ENCODE data around the gene TBC1D9B. TPM values are rescaled to one million over a fixed set of nuclear protein-coding genes. Genes with fewer than 3 reads are reported as not detected.

TBC1D9B gene
- total and polyA plus RNA-seq, 2 experiments from 2014 or later: 77.0 to 97.3 TPM

- Histone ChIP-seq H3K9me3 (ENCODE audit: low read depth) (no peaks in the 10 kb centered on the region), H3K9me2 (replicated peaks; ENCODE audit: insufficient read depth) (no peaks in the 10 kb centered on the region), H3K27me3 (no peaks in the 10 kb centered on the region), H3K4me2 (no peak overlapping the region), H3K36me3 (replicated peaks; ENCODE audit: insufficient read depth, low read depth) (no peaks in the 10 kb centered on the region), H2AFZ (no peak overlapping the region), H4K20me1 (ENCODE audit: insufficient read depth, poor library complexity, severe bottlenecking) (no peaks in the 10 kb centered on the region), H3K4me1 (ENCODE audit: insufficient read depth) (no peaks in the 10 kb centered on the region), H3K79me2 (no peaks in the 10 kb centered on the region), H3K27ac (no peak overlapping the region), H3K4me3 (no peak overlapping the region)
- TF ChIP-seq CTCF (IDR thresholded peaks at IDR 0.05; ENCODE audit: poor library complexity): no peak
- no peak for TF ChIP-seq EZH2 (IDR thresholded peaks at IDR 0.05; ENCODE audit: borderline replicate concordance)
- TF ChIP-seq EZH2phosphoT487 (IDR thresholded peaks at IDR 0.05; ENCODE audit: low read depth, severe bottlenecking, unreplicated experiment): no peak
- DNase-seq (ENCODE audit: low spot score): no peak
- 91% methylated on average over 19 of the region's 19 CpGs for WGBS (ENCODE audit: low lambda C conversion rate, missing lambda C conversion rate)
These were observed 11.2 kb upstream of the TBC1D9B start for GRCh38 chr5:179918742-179919486.

DNA sequence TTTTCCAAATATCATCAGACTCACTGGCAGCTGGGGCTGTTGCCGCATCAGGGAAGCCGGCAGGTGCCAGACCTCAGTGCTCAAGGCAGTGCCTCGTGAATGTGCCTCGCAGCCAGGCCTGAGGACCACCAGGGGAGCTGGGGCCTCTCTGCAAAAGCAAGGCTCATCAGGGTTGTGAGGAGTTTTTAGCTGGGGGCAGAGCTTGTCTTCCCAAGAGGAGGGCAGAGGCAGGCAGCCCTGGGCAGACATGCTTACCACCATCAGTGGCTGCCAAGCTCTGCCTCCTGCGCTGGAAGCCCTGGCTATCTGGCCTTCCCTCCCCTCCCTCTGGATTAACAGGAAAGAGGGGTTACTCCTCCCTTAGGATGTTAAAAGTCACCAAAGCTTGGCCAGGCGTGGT, 8.8 kb upstream of the TBC1D9B start:
- no peak for DNase-seq (ENCODE audit: low spot score)
- no peak overlapping the region for H3K27ac ChIP-seq
- no peaks in the 10 kb centered on the region for H3K9me3 ChIP-seq (ENCODE audit: low read depth)

GRCh38 chr5:179915406-179915935, 7.8 kb upstream of the TBC1D9B start:
- Histone ChIP-seq H3K4me1 (ENCODE audit: insufficient read depth) (no peaks in the 10 kb centered on the region), H3K4me3 (no peak overlapping the region), H3K27me3 (no peaks in the 10 kb centered on the region), H3K4me2 (no peak overlapping the region), H3K9me3 (ENCODE audit: low read depth) (no peaks in the 10 kb centered on the region), H3K27ac (no peak overlapping the region), H3K9me2 (replicated peaks; ENCODE audit: insufficient read depth) (no peaks in the 10 kb centered on the region), H2AFZ (no peak overlapping the region), H3K36me3 (replicated peaks; ENCODE audit: insufficient read depth, low read depth) (no peaks in the 10 kb centered on the region), H3K79me2 (no peaks in the 10 kb centered on the region), H4K20me1 (ENCODE audit: insufficient read depth, poor library complexity, severe bottlenecking) (no peaks in the 10 kb centered on the region)
- 92% methylated on average over 10 of the region's 10 CpGs for WGBS (ENCODE audit: low lambda C conversion rate, missing lambda C conversion rate)
- TF ChIP-seq EZH2 (IDR thresholded peaks at IDR 0.05; ENCODE audit: borderline replicate concordance): no peak
- no peak for TF ChIP-seq CTCF (IDR thresholded peaks at IDR 0.05; ENCODE audit: poor library complexity)
- TF ChIP-seq EZH2phosphoT487 (IDR thresholded peaks at IDR 0.05; ENCODE audit: low read depth, severe bottlenecking, unreplicated experiment): no peak
- DNase-seq (ENCODE audit: low spot score): no peak

More for the DNA sequence above, 8.8 kb upstream of the TBC1D9B start:
- H2AFZ ChIP-seq: no peak overlapping the region
- no peaks in the 10 kb centered on the region for H3K79me2 ChIP-seq
- H4K20me1 ChIP-seq (ENCODE audit: insufficient read depth, poor library complexity, severe bottlenecking): no peaks in the 10 kb centered on the region
- H3K4me1 ChIP-seq (ENCODE audit: insufficient read depth): no peaks in the 10 kb centered on the region
- no peaks in the 10 kb centered on the region for H3K36me3 ChIP-seq (replicated peaks; ENCODE audit: insufficient read depth, low read depth)
- H3K4me2 ChIP-seq: peak overlapping the region; percentile 29
- TF ChIP-seq CTCF (IDR thresholded peaks at IDR 0.05; ENCODE audit: poor library complexity): no peak
- TF ChIP-seq EZH2 (IDR thresholded peaks at IDR 0.05; ENCODE audit: borderline replicate concordance): no peak
- no peak for TF ChIP-seq EZH2phosphoT487 (IDR thresholded peaks at IDR 0.05; ENCODE audit: low read depth, severe bottlenecking, unreplicated experiment)
- no peaks in the 10 kb centered on the region for H3K27me3 ChIP-seq
- 62% methylated on average over 6 of the region's 6 CpGs for WGBS (ENCODE audit: low lambda C conversion rate, missing lambda C conversion rate)
- H3K4me3 ChIP-seq: no peak overlapping the region
- no peaks in the 10 kb centered on the region for H3K9me2 ChIP-seq (replicated peaks; ENCODE audit: insufficient read depth)

Data from hepatocyte (in vitro differentiated cells).